ENCODE measurements around the gene KRTAP4-5.
"Not testable (repeated sequence)": the region's sequence is repeated elsewhere in the genome, so short reads cannot be mapped to it uniquely, and the experiment has no call there.

The KRTAP4-5 gene

GRCh38 chr17:41123991-41124371, 25.6 kb downstream of the KRTAP4-5 start, which contains the start of gene KRTAP4-12:
Gene KRTAP4-12, minus strand, starts transcription at chr17:41124182. Its CDS starts 60 bp downstream, at chr17:41124122.
- WGBS = 88% methylated on average over 2 of the region's 3 CpGs

GRCh38 chr17:41123292-41123990, 26.2 kb downstream of the KRTAP4-5 start:
- H2AK5ac ChIP-seq (ENCODE audit: low read length, severe bottlenecking); H3K9me3 ChIP-seq (ENCODE audit: control insufficient read depth, low read length); H3K4ac ChIP-seq (ENCODE audit: low read depth in 1 of 2, low read length in 2 of 2); H2AFZ ChIP-seq (ENCODE audit: low read depth, low read length); H4K8ac ChIP-seq (ENCODE audit: low read length); H2BK120ac ChIP-seq (ENCODE audit: low read depth, low read length); H2BK15ac ChIP-seq (ENCODE audit: low read depth, poor library complexity, severe bottlenecking); H3K4me2 ChIP-seq (ENCODE audit: low read length, poor library complexity, severe bottlenecking); H3K27me3 ChIP-seq (ENCODE audit: control insufficient read depth in 1 of 2, insufficient read depth in 1 of 2, low read length in 2 of 2); H3K14ac ChIP-seq (ENCODE audit: low read length in 2 of 2); H4K91ac ChIP-seq (ENCODE audit: low read length); H3K18ac ChIP-seq (ENCODE audit: low read depth in 1 of 2, low read length in 2 of 2); H2BK5ac ChIP-seq (ENCODE audit: low read depth, low read length, poor library complexity, severe bottlenecking); H3K4me1 ChIP-seq (ENCODE audit: control insufficient read depth, insufficient read depth, low read depth, low read length); H3K9ac ChIP-seq (ENCODE audit: low read length); H3K23ac ChIP-seq (ENCODE audit: low read length in 2 of 2); H2BK12ac ChIP-seq (ENCODE audit: low read length in 2 of 2); H3K4me3 ChIP-seq (ENCODE audit: insufficient read depth in 1 of 2, low read depth in 1 of 2, low read length in 2 of 2); H3K27ac ChIP-seq (ENCODE audit: low read length, poor library complexity, severe bottlenecking); DNase-seq; H3K36me3 ChIP-seq (ENCODE audit: control insufficient read depth in 1 of 2, insufficient read depth in 2 of 2, low read depth in 1 of 2, low read length in 2 of 2); H3K79me1 ChIP-seq (replicated peaks; ENCODE audit: low read length, poor library complexity, severe bottlenecking): not testable (repeated sequence)
- WGBS = 95% methylated on average over 12 of the region's 12 CpGs

More at GRCh38 chr17:41123991-41124371, 25.6 kb downstream of the KRTAP4-5 start, which contains the start of gene KRTAP4-12:
- H3K18ac ChIP-seq (ENCODE audit: low read depth in 1 of 2, low read length in 2 of 2); H3K4me3 ChIP-seq (ENCODE audit: insufficient read depth in 1 of 2, low read depth in 1 of 2, low read length in 2 of 2); DNase-seq; H4K8ac ChIP-seq (ENCODE audit: low read length); H3K36me3 ChIP-seq (ENCODE audit: control insufficient read depth in 1 of 2, insufficient read depth in 2 of 2, low read depth in 1 of 2, low read length in 2 of 2); H2BK15ac ChIP-seq (ENCODE audit: low read depth, poor library complexity, severe bottlenecking); H2AK5ac ChIP-seq (ENCODE audit: low read length, severe bottlenecking); H2BK120ac ChIP-seq (ENCODE audit: low read depth, low read length); H2BK5ac ChIP-seq (ENCODE audit: low read depth, low read length, poor library complexity, severe bottlenecking); H3K27me3 ChIP-seq (ENCODE audit: control insufficient read depth in 1 of 2, insufficient read depth in 1 of 2, low read length in 2 of 2); H3K23ac ChIP-seq (ENCODE audit: low read length in 2 of 2); H3K4ac ChIP-seq (ENCODE audit: low read depth in 1 of 2, low read length in 2 of 2); H3K9me3 ChIP-seq (ENCODE audit: control insufficient read depth, low read length); H3K9ac ChIP-seq (ENCODE audit: low read length); H2AFZ ChIP-seq (ENCODE audit: low read depth, low read length); H3K4me2 ChIP-seq (ENCODE audit: low read length, poor library complexity, severe bottlenecking); H2BK12ac ChIP-seq (ENCODE audit: low read length in 2 of 2); H4K91ac ChIP-seq (ENCODE audit: low read length); H3K27ac ChIP-seq (ENCODE audit: low read length, poor library complexity, severe bottlenecking); H3K79me1 ChIP-seq (replicated peaks; ENCODE audit: low read length, poor library complexity, severe bottlenecking); H3K4me1 ChIP-seq (ENCODE audit: control insufficient read depth, insufficient read depth, low read depth, low read length); H3K14ac ChIP-seq (ENCODE audit: low read length in 2 of 2): not testable (repeated sequence)

DNA sequence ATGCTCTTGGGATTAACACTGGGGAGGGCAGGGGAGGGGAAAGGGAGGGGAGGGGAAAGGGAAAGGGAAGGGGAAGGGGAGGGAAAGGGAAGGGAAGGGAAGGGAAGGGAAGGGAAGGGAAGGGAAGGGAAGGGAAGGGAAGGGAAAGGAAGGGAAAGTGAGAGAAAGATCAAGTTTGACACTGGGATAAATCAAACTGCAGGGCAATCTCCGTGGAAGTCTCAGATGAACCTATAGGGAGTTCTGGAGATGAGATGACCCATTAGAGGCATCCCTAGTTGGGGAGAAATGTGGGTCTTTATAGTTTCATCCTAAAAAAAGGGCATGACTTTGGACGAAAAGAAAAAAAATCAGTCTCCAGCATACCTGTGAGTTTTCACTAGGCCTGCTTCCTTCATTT, 27.9 kb downstream of the KRTAP4-5 start:
- WGBS = 67% methylated on average over 1 of the region's 2 CpGs
- no peak overlapping the region for H3K4ac ChIP-seq (ENCODE audit: low read depth in 1 of 2, low read length in 2 of 2)
- H2BK5ac ChIP-seq (ENCODE audit: low read depth, low read length, poor library complexity, severe bottlenecking) = no peak overlapping the region
- no peak overlapping the region for H2AK5ac ChIP-seq (ENCODE audit: low read length, severe bottlenecking)
- no peak overlapping the region for H2AFZ ChIP-seq (ENCODE audit: low read depth, low read length)
- no peak for DNase-seq
- H3K79me1 ChIP-seq (replicated peaks; ENCODE audit: low read length, poor library complexity, severe bottlenecking) = no peaks in the 10 kb centered on the region
- no peak overlapping the region for H3K14ac ChIP-seq (ENCODE audit: low read length in 2 of 2)
- H4K91ac ChIP-seq (ENCODE audit: low read length) = no peak overlapping the region
- no peaks in the 10 kb centered on the region for H3K9me3 ChIP-seq (ENCODE audit: control insufficient read depth, low read length)
- no peak overlapping the region for H3K4me3 ChIP-seq (ENCODE audit: insufficient read depth in 1 of 2, low read depth in 1 of 2, low read length in 2 of 2)
- H3K23ac ChIP-seq (ENCODE audit: low read length in 2 of 2) = no peak overlapping the region
- H3K36me3 ChIP-seq (ENCODE audit: control insufficient read depth in 1 of 2, insufficient read depth in 2 of 2, low read depth in 1 of 2, low read length in 2 of 2) = no peaks in the 10 kb centered on the region
- no peak overlapping the region for H2BK15ac ChIP-seq (ENCODE audit: low read depth, poor library complexity, severe bottlenecking)
- H3K18ac ChIP-seq (ENCODE audit: low read depth in 1 of 2, low read length in 2 of 2) = no peak overlapping the region
- H3K27ac ChIP-seq (ENCODE audit: low read length, poor library complexity, severe bottlenecking) = no peak overlapping the region
- no peak overlapping the region for H3K9ac ChIP-seq (ENCODE audit: low read length)
- no peaks in the 10 kb centered on the region for H3K27me3 ChIP-seq (ENCODE audit: control insufficient read depth in 1 of 2, insufficient read depth in 1 of 2, low read length in 2 of 2)
- H3K4me1 ChIP-seq (ENCODE audit: control insufficient read depth, insufficient read depth, low read depth, low read length) = peaks cover 7% of the 10 kb centered on the region
- H4K8ac ChIP-seq (ENCODE audit: low read length) = no peak overlapping the region
- no peak overlapping the region for H3K4me2 ChIP-seq (ENCODE audit: low read length, poor library complexity, severe bottlenecking)
- H2BK12ac ChIP-seq (ENCODE audit: low read length in 2 of 2) = no peak overlapping the region
- no peak overlapping the region for H2BK120ac ChIP-seq (ENCODE audit: low read depth, low read length)

DNA sequence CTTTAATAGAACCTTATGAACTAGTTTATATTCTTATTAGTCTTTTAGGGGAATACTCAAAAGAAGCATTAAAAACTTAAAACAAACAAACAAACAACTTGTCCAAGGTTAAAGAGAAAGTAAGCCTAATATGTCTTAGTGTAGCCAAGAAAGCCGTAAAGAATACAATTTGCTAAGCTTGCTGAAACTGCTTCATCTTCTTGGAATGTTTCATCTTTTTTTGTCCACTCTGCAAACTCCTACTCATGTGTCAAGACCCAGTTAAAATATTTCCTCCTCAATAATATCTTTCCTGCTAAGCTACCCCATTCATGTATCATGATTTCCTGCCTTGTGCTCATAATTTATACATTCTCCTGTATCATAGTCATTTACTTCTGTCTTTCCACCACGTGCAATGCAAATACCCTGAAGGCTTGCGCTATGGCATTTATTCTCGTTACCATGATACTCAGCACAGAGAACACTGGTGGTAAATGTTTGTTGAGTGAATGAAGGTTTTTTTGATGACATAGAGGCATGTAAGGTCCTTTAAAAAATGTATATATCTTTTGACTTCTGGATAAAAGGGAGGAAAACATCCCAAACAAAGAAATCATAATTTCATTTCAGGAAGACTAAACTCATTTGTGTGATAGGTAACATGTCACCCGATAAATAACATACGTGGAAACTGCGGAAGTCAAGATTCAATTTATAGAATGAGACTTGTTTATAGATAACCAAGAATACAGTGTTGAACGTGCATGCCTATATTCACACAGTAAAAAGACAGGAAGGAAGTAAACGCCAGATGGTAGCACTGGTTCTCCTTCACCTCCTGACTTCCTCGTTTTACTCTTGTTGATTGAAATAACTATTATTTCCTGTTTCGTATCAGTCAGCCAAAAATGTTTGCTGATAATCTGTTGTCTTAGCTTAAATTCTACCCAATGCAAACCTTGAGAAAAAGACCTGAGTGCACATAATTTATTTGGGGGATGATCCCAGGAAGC, 29.6 kb downstream of the KRTAP4-5 start:
- not testable (repeated sequence) for H3K27ac ChIP-seq (ENCODE audit: low read length, poor library complexity, severe bottlenecking); H3K79me1 ChIP-seq (replicated peaks; ENCODE audit: low read length, poor library complexity, severe bottlenecking); H3K23ac ChIP-seq (ENCODE audit: low read length in 2 of 2); H4K91ac ChIP-seq (ENCODE audit: low read length); H3K27me3 ChIP-seq (ENCODE audit: control insufficient read depth in 1 of 2, insufficient read depth in 1 of 2, low read length in 2 of 2); H3K18ac ChIP-seq (ENCODE audit: low read depth in 1 of 2, low read length in 2 of 2); H2AFZ ChIP-seq (ENCODE audit: low read depth, low read length); H3K9me3 ChIP-seq (ENCODE audit: control insufficient read depth, low read length); H3K36me3 ChIP-seq (ENCODE audit: control insufficient read depth in 1 of 2, insufficient read depth in 2 of 2, low read depth in 1 of 2, low read length in 2 of 2); H3K9ac ChIP-seq (ENCODE audit: low read length); H3K4me3 ChIP-seq (ENCODE audit: insufficient read depth in 1 of 2, low read depth in 1 of 2, low read length in 2 of 2); H2BK120ac ChIP-seq (ENCODE audit: low read depth, low read length); H2BK12ac ChIP-seq (ENCODE audit: low read length in 2 of 2); H3K14ac ChIP-seq (ENCODE audit: low read length in 2 of 2); H2BK5ac ChIP-seq (ENCODE audit: low read depth, low read length, poor library complexity, severe bottlenecking); H3K4me2 ChIP-seq (ENCODE audit: low read length, poor library complexity, severe bottlenecking); H3K4me1 ChIP-seq (ENCODE audit: control insufficient read depth, insufficient read depth, low read depth, low read length); H3K4ac ChIP-seq (ENCODE audit: low read depth in 1 of 2, low read length in 2 of 2); H4K8ac ChIP-seq (ENCODE audit: low read length); H2BK15ac ChIP-seq (ENCODE audit: low read depth, poor library complexity, severe bottlenecking)
- peak overlapping the region; percentile 56 for H2AK5ac ChIP-seq (ENCODE audit: low read length, severe bottlenecking)
- 60% methylated on average over 5 of the region's 11 CpGs for WGBS
- DNase-seq = peak; percentile 14
